ENCODE data around the gene TMEM176A.

The TMEM176A gene

GRCh38 chr7:150850273-150850672, 49.7 kb downstream of the TMEM176A start:
- FAIRE-seq, result no peak

DNA sequence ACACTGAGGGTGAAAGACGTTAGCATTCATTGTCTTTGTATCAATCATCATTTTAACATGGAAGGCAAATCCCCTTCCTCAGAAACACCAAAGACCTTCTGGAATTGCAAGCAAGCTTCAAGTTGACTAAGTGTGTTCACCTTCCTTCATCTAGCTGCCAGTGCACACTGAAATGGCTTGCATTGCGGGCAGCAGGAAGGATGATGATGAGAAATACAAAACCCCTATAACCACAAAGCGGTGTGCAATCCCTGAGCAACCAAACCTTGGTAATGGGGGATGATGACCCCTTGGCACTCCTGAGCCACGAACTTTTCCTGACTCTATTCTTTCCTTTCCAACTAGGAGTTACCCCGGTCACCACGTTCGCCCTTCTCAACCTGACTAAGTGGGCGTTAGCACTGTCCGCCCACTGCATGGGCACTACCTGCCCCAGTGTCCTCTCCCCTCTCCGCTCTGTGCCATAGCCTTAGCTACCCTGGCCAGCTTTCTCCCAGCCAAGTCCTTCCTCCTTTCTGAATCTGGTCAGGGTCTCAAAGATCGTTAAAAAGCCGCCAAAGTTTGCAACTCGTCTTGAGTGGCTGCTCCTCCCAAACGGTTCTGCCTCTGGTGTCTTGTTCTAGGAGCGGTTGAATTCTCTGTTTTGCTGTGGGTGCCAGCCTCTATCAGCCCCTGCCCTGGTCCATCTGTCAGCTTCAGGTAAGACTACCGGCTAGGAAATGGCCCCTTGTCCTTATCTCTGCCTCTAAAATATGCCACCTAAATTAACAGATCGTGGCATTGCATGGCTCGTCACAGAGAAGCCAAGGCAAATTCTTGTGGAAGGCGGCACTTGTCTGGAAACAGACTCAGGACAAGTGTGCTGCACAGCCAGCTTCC, 51.2 kb downstream of the TMEM176A start:
- no peak for FAIRE-seq

GRCh38 chr7:150852371-150852905, 51.9 kb downstream of the TMEM176A start, which contains the start of gene AOC1:
TSS of gene AOC1 (plus strand) at chr7:150852517. CDS start at chr7:150856471, 3,954 bp downstream.
- no peak for FAIRE-seq

- no peak for FAIRE-seq
Observed at GRCh38 chr7:150854066-150855000, 53.8 kb downstream of the TMEM176A start.
